ENCODE measurements around the gene APOBEC4.

Gene APOBEC4

GRCh38 chr1:183675883-183676585 is 22.9 kb upstream of the APOBEC4 start:
- in situ Hi-C loops (cut with MboI; ENCODE audit: low sequenced_read_pairs): no loop called here

GRCh38 chr1:183675381-183675780 is 22.3 kb upstream of the APOBEC4 start:
- in situ Hi-C loops (cut with MboI; ENCODE audit: low sequenced_read_pairs): no loop called here

GRCh38 chr1:183674886-183675285 is 21.8 kb upstream of the APOBEC4 start:
- in situ Hi-C loops (cut with MboI; ENCODE audit: low sequenced_read_pairs): no loop called here

- in situ Hi-C loops (cut with MboI; ENCODE audit: low sequenced_read_pairs): no loop called here
Observed at GRCh38 chr1:183674339-183674738, 21.2 kb upstream of the APOBEC4 start.

GRCh38 chr1:183673605-183674323 is 20.6 kb upstream of the APOBEC4 start:
- in situ Hi-C loops (cut with MboI; ENCODE audit: low sequenced_read_pairs): no loop called here

- in situ Hi-C loops (cut with MboI; ENCODE audit: low sequenced_read_pairs): no loop called here
Observed at GRCh38 chr1:183670169-183670568, 17.1 kb upstream of the APOBEC4 start.

- in situ Hi-C loops (cut with MboI; ENCODE audit: low sequenced_read_pairs): loop anchor here (10.0 kb wide), 1 partner anchor 258 kb away; no protein-coding TSS in a partner anchor
Observed at GRCh38 chr1:183656355-183656754, 3.2 kb upstream of the APOBEC4 start.

- in situ Hi-C loops (cut with MboI; ENCODE audit: low sequenced_read_pairs): loop anchor here (10.0 kb wide), 1 partner anchor 259 kb away; no protein-coding TSS in a partner anchor
Observed at GRCh38 chr1:183655562-183656075, 2.5 kb upstream of the APOBEC4 start.

- in situ Hi-C loops (cut with MboI; ENCODE audit: low sequenced_read_pairs): loop anchor here (10.0 kb wide), 1 partner anchor 260 kb away; no protein-coding TSS in a partner anchor
Observed at GRCh38 chr1:183654706-183655105, 1.6 kb upstream of the APOBEC4 start.

- in situ Hi-C loops (cut with MboI; ENCODE audit: low sequenced_read_pairs): loop anchor here (10.0 kb wide), 1 partner anchor 261 kb away; no protein-coding TSS in a partner anchor
Observed at GRCh38 chr1:183653876-183654451, 848 bp upstream of the APOBEC4 start.

GRCh38 chr1:183653462-183653794 is 312 bp upstream of the APOBEC4 start:
- in situ Hi-C loops (cut with MboI; ENCODE audit: low sequenced_read_pairs): loop anchor here (10.0 kb wide), 1 partner anchor 261 kb away; no protein-coding TSS in a partner anchor

- in situ Hi-C loops (cut with MboI; ENCODE audit: low sequenced_read_pairs): loop anchor here (10.0 kb wide), 1 partner anchor 263 kb away; no protein-coding TSS in a partner anchor
Observed at GRCh38 chr1:183652107-183652506, 1.0 kb downstream of the APOBEC4 start.

GRCh38 chr1:183651612-183652011 is 1.5 kb downstream of the APOBEC4 start:
- in situ Hi-C loops (cut with MboI; ENCODE audit: low sequenced_read_pairs): loop anchor here (10.0 kb wide), 1 partner anchor 263 kb away; no protein-coding TSS in a partner anchor

- in situ Hi-C loops (cut with MboI; ENCODE audit: low sequenced_read_pairs): no loop called here
Observed at GRCh38 chr1:183648042-183648441, 5.1 kb downstream of the APOBEC4 start.

GRCh38 chr1:183646776-183647175 is 6.3 kb downstream of the APOBEC4 start:
- in situ Hi-C loops (cut with MboI; ENCODE audit: low sequenced_read_pairs): no loop called here

- in situ Hi-C loops (cut with MboI; ENCODE audit: low sequenced_read_pairs): no loop called here
Observed at GRCh38 chr1:183645531-183645930, 7.6 kb downstream of the APOBEC4 start.

GRCh38 chr1:183642166-183642565 is 10.9 kb downstream of the APOBEC4 start:
- in situ Hi-C loops (cut with MboI; ENCODE audit: low sequenced_read_pairs): no loop called here

GRCh38 chr1:183640193-183640592 is 12.9 kb downstream of the APOBEC4 start:
- in situ Hi-C loops (cut with MboI; ENCODE audit: low sequenced_read_pairs): no loop called here

- in situ Hi-C loops (cut with MboI; ENCODE audit: low sequenced_read_pairs): no loop called here
Observed at GRCh38 chr1:183638649-183639387, 14.3 kb downstream of the APOBEC4 start.

- in situ Hi-C loops (cut with MboI; ENCODE audit: low sequenced_read_pairs): no loop called here
Observed at GRCh38 chr1:183636783-183637182, 16.3 kb downstream of the APOBEC4 start.

- in situ Hi-C loops (cut with MboI; ENCODE audit: low sequenced_read_pairs): no loop called here
Observed at GRCh38 chr1:183636334-183636682, 16.8 kb downstream of the APOBEC4 start.

All from HL-60/S4 treated with retinoic acid at 250 ng/mL for 4 days and 3 days (cell line).